ENCODE data around the gene MPZL3. TPM values are rescaled to one million over a fixed set of nuclear protein-coding genes. Genes with fewer than 3 reads are reported as not detected.
A peak's percentile ranks its signal among the peaks of the same experiment; 100 is the strongest.

Gene MPZL3
- total RNA-seq, 6 experiments from 2014 or later, result 2.7 to 9.3 (median 6.8) TPM

- no peaks in the 10 kb centered on the region for H3K27me3 ChIP-seq
Measured at GRCh38 chr11:118294053-118294452, 41.9 kb upstream of the MPZL3 start.

GRCh38 chr11:118291477-118292135 is 39.4 kb upstream of the MPZL3 start:
- Histone ChIP-seq H3K9me3 (no peaks in the 10 kb centered on the region), H3K36me3 (no peaks in the 10 kb centered on the region), H3K4me1 (peaks cover 0 to 7% (median 0%) of the 10 kb centered on the region in 4 donors), H3K27ac (no peak overlapping the region), H3K4me3 (no peak overlapping the region), H3K27me3 (no peaks in the 10 kb centered on the region)
- TF ChIP-seq CTCF (IDR thresholded peaks at IDR 0.05), result no peak
- TF ChIP-seq POLR2A (IDR thresholded peaks at IDR 0.05), result no peak
- WGBS (ENCODE audit: insufficient coverage, low coverage, low lambda C conversion rate, missing lambda C conversion rate), result 42% methylated on average over 9 of the region's 9 CpGs
- intact Hi-C loops (cut with DNase I), result loop anchor here in 1 of 2 donors (5.0 to 10.0 kb wide), 2 partner anchors 94 to 147 kb away; no protein-coding TSS in a partner anchor
- no peak for DNase-seq
- ATAC-seq, result peak in 1 of 4 donors; percentile 12

More at GRCh38 chr11:118294053-118294452, 41.9 kb upstream of the MPZL3 start:
- Histone ChIP-seq H3K9me3 (no peaks in the 10 kb centered on the region), H3K27ac (no peak overlapping the region), H3K36me3 (no peaks in the 10 kb centered on the region), H3K4me3 (no peak overlapping the region), H3K4me1 (peaks cover 0 to 7% (median 0%) of the 10 kb centered on the region in 4 donors)
- no peak for DNase-seq
- ATAC-seq, result no peak
- intact Hi-C loops (cut with DNase I), result loop anchor here in 1 of 2 donors (5.0 to 10.0 kb wide), 2 partner anchors 97 to 149 kb away; no protein-coding TSS in a partner anchor
- TF ChIP-seq CTCF (IDR thresholded peaks at IDR 0.05), result no peak
- TF ChIP-seq POLR2A (IDR thresholded peaks at IDR 0.05), result no peak
- WGBS (ENCODE audit: insufficient coverage, low coverage, low lambda C conversion rate, missing lambda C conversion rate), result 88% methylated on average over 2 of the region's 2 CpGs

DNA sequence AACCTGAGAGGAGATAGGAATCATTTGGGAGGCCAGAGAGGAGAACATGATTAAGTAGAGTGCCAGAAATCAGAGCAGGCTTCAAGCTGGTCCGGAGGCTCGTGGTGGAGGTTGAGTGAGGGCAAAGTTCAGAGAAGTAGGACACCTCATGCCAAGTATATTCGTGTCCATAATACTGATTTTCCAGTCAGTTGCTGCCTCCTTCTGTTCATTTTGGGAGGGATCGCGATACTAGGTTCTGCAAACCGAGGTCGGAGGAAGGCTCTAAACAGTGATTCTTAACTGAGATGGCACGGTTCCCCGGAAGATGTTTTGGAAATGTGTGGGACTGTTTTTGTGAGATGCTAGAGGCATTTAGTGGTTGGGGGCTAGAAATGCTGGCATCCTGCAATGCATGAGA is 38.8 kb upstream of the MPZL3 start:
- WGBS (ENCODE audit: insufficient coverage, low coverage, low lambda C conversion rate, missing lambda C conversion rate), result 8% methylated on average over 6 of the region's 9 CpGs
- Histone ChIP-seq H3K36me3 (no peaks in the 10 kb centered on the region), H3K9me3 (no peaks in the 10 kb centered on the region), H3K27me3 (no peaks in the 10 kb centered on the region), H3K4me3 (no peak overlapping the region), H3K4me1 (peaks cover 0 to under 1% (median 0%) of the 10 kb centered on the region in 4 donors), H3K27ac (no peak overlapping the region)
- intact Hi-C loops (cut with DNase I), result loop anchor here in 1 of 2 donors (5.0 to 10.0 kb wide), 2 partner anchors 94 to 146 kb away; no protein-coding TSS in a partner anchor
- DNase-seq, result peak in 2 of 3 donors; percentile 27 to 68
- ATAC-seq, result peak; percentile 94 to 97 (median 96)
- TF ChIP-seq POLR2A (IDR thresholded peaks at IDR 0.05) (no peak), CTCF (IDR thresholded peaks at IDR 0.05) (peak; percentile 55 to 75 (median 67))

DNA sequence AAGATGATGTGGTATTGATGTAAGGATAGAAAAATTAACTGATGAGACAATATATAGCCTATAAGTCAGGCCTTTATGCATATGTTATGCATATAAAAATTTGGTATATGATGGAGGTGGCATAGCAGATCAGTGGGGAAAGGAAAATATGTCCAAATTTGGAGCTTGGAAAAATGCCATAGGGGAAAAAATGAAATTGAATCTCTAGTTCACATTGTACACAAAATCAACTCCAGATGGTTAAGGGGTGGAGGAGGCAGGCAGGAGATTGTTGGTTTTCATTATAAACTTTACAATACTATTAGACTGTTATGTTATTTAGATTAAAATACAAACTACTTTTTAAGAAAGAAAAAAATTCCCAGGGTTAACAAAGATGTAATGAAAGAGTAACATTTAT is 37.2 kb upstream of the MPZL3 start:
- DNase-seq, result no peak
- Histone ChIP-seq H3K27ac (no peak overlapping the region), H3K36me3 (no peaks in the 10 kb centered on the region), H3K4me3 (no peak overlapping the region), H3K4me1 (no peaks in the 10 kb centered on the region), H3K9me3 (no peaks in the 10 kb centered on the region), H3K27me3 (no peaks in the 10 kb centered on the region)
- no peak for ATAC-seq
- TF ChIP-seq POLR2A (IDR thresholded peaks at IDR 0.05) (no peak), CTCF (IDR thresholded peaks at IDR 0.05) (no peak)
- intact Hi-C loops (cut with DNase I), result no loop called here
